HTR-8/SVneo (cell line): ENCODE measurements around the gene ADGRL1.
"Not testable (repeated sequence)": the region's sequence is repeated elsewhere in the genome, so short reads cannot be mapped to it uniquely, and the experiment has no call there.

ENCODE experiments used
- DNase-seq: peaks from one replicate; pipeline ENCODE4 v3.0.0; 2011; ENCODE audit warnings: low spot score, mixed read lengths; ENCODE audit not compliant: insufficient read length
- FAIRE-seq: peaks from 2 replicates; lab custom pipeline; 2011; peaks lifted over from hg19 to GRCh38; lab: Jason Lieb, UNC

ADGRL1 gene

DNA sequence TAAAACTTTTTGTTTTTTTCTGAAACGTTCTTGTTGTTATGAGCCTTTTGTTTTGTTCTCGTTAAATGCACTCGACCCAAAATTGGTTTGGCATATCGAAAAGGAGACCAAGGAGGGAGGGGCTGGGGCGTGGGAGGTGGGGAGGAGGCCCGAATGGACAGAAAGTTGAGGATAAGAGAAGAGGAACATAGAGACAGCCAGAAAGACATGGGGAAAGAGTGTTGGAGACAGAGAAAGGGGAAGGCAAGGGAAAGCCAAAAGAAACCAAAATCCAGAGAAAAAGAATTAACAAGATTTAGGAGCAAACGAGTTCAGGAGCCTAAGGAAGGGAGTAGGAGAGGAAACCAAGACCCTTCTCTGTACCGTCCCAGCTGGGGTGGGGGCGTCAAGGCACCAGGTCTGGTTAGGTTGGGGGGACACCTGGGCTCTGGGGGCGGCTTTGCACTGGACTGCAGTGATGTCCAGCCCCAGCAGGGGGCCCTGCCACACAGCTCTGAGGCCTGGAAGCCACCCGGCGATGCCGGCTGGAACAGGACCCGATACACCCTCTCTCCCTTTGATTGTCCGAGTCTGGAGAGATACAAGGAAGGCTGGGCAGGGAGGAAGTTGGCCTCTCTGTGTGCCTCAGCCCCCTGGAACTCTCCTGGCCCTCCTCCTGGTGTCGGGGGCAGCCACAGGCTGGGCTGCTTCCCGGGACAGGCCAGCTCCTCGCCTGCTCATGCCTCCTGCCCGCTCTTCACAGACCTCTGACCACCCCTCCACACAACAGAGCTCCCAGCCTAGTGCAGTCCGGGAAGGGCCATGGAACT is 58.0 kb downstream of the ADGRL1 start:
- DNase-seq (peak; percentile 90), FAIRE-seq (peak; percentile 77)

DNA sequence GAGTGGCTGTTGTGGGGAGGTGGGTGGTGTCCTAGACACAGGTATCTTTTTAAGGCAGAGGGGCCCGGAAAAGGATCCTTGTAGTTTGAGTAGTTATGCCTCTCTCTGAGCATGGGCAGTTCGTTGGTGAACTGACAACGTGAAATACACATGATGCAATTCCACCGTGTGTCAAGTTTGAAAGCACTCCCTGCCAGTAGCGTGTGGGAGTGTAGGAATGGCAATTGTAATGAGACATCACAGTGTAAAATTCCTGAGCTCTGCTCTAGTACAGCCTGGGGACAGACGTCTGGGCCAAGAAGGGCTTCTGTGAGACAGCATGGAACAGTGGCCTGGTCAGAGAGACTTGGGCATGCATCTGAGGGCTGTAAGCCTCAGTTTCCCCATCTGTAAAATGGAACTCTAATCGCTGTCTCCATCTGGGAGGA is 59.2 kb downstream of the ADGRL1 start:
- peak; percentile 59 for DNase-seq
- FAIRE-seq, result peak; percentile 84

GRCh38 chr19:14146169-14146568 is 59.8 kb downstream of the ADGRL1 start:
- FAIRE-seq, DNase-seq: not testable (repeated sequence)

- FAIRE-seq, result no peak
- DNase-seq, result no peak
These were observed 60.6 kb downstream of the ADGRL1 start for GRCh38 chr19:14145381-14145780.

- FAIRE-seq, result no peak
- no peak for DNase-seq
These were observed 63.4 kb downstream of the ADGRL1 start for GRCh38 chr19:14142262-14143190.

DNA sequence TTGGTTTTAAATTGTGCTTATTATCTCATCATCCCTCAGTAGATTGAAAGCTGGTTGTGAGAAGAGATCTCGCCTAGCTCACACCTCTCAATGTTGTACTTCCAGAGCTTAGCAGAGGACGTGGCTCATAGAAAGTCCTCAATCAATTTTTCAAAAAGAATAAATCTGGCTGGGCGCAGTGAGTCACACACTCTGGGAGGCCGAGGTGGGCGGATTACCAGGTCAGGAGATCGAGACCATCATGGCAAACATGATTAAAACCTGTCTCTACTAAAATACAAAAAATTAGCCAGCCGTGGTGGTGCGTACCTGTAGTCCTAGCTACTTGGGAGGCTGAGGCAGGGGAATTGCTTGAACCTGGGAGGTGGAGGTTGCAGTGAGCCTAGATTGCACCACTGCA is 64.9 kb downstream of the ADGRL1 start:
- no peak for FAIRE-seq

DNA sequence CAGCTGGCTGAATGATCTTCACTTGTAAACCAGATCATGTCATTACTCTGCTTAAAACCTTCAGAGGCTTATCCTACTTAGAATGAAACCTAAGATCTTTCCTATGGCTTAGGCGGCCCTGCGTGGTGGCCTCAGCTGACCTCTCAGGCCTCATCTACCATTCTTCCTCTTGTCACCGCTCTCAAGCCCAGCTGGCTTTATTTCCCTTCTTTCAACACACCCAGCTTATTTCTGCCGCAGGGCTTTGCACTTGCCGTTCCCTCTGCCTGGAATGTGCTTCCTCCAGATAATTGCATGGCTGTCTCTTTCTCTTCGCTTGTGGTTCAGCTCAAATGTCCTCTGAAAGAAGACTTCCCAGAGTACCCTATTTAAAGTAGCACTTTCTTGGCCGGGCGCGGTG is 66.0 kb downstream of the ADGRL1 start:
- DNase-seq, result no peak
- FAIRE-seq, result no peak

More for the DNA sequence above, 64.9 kb downstream of the ADGRL1 start:
- no peak for DNase-seq

DNA sequence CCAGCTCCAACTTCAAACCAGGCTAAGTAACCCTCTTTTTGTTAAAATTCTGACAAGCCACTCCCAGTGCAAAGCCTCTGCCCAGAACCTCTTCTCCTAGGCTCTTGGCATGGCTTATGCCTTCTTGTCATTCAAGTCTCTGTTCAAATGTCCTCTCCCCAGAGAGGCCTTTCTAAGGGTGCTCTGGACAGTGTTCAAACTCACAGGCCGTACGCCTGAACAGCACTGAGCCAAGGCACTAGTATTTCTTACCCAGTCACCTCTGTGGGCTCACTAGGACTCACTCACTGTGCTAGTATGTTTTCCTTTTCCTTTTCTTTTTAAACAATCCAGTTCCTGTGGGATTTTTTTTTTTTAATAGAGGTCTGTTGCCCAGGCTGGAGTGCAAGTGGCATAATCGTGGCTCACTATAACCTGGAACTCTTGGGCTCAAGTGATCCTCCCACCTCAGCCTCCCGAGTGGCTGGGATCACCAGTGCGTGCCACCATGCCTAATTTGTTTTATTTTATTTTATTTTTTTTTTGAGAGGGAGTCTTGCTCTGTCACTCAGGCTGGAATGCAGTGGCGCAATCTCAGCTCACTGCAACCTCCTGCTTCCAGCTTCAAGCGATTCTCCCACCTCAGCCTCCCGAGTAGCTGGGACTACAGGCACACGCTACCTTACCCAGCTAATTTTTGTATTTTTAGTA is 67.2 kb downstream of the ADGRL1 start:
- DNase-seq (no peak), FAIRE-seq (no peak)

GRCh38 chr19:14136509-14137281 is 69.3 kb downstream of the ADGRL1 start, which contains the start of gene ASF1B:
ASF1B (minus strand) TSS chr19:14136589; CDS start chr19:14136456, 133 bp downstream.
- DNase-seq (peak; percentile 99), FAIRE-seq (peak; percentile 93)

GRCh38 chr19:14135985-14136508 is 69.9 kb downstream of the ADGRL1 start:
- no peak for FAIRE-seq
- DNase-seq, result no peak

GRCh38 chr19:14135355-14135754 is 70.6 kb downstream of the ADGRL1 start:
- no peak for DNase-seq
- no peak for FAIRE-seq

GRCh38 chr19:14127929-14128509 is 78.0 kb downstream of the ADGRL1 start:
- DNase-seq (no peak), FAIRE-seq (no peak)

DNA sequence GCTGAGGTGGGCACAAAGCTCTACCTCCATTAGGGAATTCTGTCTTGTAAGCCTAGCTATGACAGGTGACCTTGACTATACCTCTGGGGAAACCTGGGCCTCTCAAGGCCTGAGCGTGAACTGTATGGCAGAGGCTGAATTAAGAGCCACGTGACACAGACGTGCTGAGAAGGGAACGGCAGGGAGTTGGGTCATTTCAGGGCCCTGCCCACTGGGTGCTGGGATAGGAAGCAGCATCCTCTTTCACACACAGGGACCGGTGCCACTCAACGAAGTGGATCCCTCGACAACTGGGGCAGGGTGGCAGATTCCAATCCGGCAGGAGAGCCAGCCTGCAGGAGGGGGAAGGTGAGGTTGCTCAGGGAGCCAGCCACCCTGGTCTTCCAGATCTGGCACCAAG is 78.8 kb downstream of the ADGRL1 start:
- FAIRE-seq (no peak), DNase-seq (no peak)

GRCh38 chr19:14122924-14123323 is 83.0 kb downstream of the ADGRL1 start:
- FAIRE-seq (no peak), DNase-seq (no peak)

DNA sequence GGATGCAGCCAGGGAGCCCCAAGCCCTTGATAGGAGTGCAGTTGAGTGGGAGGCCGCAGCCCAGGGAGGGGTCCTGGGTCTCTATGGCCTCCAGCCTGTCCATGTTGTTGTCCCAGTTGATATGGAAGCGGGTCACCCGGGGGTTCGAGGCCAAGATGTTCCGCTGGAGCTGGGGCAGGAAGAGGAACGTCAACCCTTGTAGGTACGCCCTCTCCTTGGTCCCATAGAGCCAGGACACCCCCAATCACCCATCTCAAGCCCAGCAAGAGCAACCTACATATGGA is 85.5 kb downstream of the ADGRL1 start:
- DNase-seq (no peak), FAIRE-seq (no peak)

DNA sequence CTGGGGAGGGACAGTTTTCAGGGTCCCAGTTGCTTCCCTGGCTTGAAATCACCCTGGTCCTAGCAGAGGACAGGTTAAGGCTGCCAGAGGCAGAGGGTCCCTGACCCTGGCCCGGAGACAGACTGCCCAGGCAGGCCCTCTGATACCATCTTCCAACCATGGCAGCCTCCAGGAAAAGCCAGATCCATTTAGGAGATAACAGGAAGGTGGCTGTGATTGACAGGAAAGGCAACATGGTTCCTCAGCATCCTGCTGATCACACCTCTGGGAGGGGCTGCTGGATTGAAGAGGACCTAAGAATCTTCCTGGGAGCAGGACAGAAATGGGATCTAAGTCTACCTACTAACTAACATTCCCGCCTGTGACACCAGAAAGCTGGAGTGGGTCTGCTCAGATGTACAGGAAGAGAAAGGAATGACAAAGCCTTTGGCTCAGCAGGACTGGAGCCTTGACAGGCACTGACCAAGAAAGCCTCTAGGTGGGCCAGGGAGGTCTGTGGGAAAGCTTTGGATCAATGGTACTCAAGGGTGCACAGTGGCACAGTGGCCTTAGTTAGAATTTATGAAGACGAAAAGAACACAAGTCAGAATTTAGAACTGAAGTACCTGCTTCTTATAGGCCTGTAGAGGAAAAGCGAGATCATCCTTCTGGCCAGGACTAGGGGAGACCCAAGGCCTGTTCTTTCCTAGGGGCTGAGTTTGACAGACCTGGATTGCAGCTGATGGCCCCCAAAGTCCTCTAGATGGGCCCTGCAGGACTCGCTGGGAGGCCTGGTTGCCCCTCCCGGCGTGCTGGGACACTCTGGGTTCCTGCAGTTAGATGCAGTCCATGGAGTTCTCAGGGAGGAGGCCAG is 86.1 kb downstream of the ADGRL1 start:
- FAIRE-seq, result no peak

GRCh38 chr19:14119146-14119545 is 86.8 kb downstream of the ADGRL1 start:
- FAIRE-seq (no peak), DNase-seq (no peak)

More for the DNA sequence above, 86.1 kb downstream of the ADGRL1 start:
- no peak for DNase-seq
